GM19463 (cell line): Measurements from ENCODE around the gene CROCC.
A peak's percentile ranks its signal among the peaks of the same experiment; 100 is the strongest.
"Not testable (repeated sequence)": the region's sequence is repeated elsewhere in the genome, so short reads cannot be mapped to it uniquely, and the experiment has no call there.

ENCODE experiments used
- ATAC-seq: cut with Tn5 transposase; IDR thresholded peaks from one replicate; pipeline ENCODE4 v1.9.1; 2021; ENCODE audit warnings: mild to moderate bottlenecking, moderate library complexity; ENCODE audit not compliant: unreplicated experiment

CROCC gene

GRCh38 chr1:16896316-16897055 lies 25.2 kb upstream of the CROCC start:
- not testable (repeated sequence) for ATAC-seq

GRCh38 chr1:16897653-16898052 lies 24.1 kb upstream of the CROCC start:
- ATAC-seq, result not testable (repeated sequence)

- not testable (repeated sequence) for ATAC-seq
Observed at GRCh38 chr1:16898298-16898697, 23.4 kb upstream of the CROCC start.

- ATAC-seq, result not testable (repeated sequence)
Observed at GRCh38 chr1:16899020-16899419, 22.7 kb upstream of the CROCC start.

- no peak for ATAC-seq
Observed at GRCh38 chr1:16900751-16901150, 21.0 kb upstream of the CROCC start.

- ATAC-seq, result not testable (repeated sequence)
Observed at GRCh38 chr1:16901371-16901770, 20.4 kb upstream of the CROCC start.

GRCh38 chr1:16903054-16903453 lies 18.7 kb upstream of the CROCC start:
- no peak for ATAC-seq

GRCh38 chr1:16903458-16903796 lies 18.3 kb upstream of the CROCC start:
- no peak for ATAC-seq

- peak; percentile 90 for ATAC-seq
Observed at GRCh38 chr1:16904560-16905109, 17.1 kb upstream of the CROCC start.

GRCh38 chr1:16905110-16905867 lies 16.4 kb upstream of the CROCC start:
- ATAC-seq, result peak; percentile 73

GRCh38 chr1:16905868-16906702 lies 15.6 kb upstream of the CROCC start:
- no peak for ATAC-seq

GRCh38 chr1:16906873-16907272 lies 14.9 kb upstream of the CROCC start:
- ATAC-seq, result no peak

GRCh38 chr1:16907870-16908758 lies 13.6 kb upstream of the CROCC start:
- ATAC-seq, result no peak

GRCh38 chr1:16911851-16912721 lies 9.6 kb upstream of the CROCC start:
- ATAC-seq, result not testable (repeated sequence)

GRCh38 chr1:16912742-16913141 lies 9.0 kb upstream of the CROCC start:
- ATAC-seq, result not testable (repeated sequence)

- no peak for ATAC-seq
Observed at GRCh38 chr1:16913181-16913832, 8.4 kb upstream of the CROCC start.

- ATAC-seq, result peak; percentile 95
Observed at GRCh38 chr1:16913833-16914662, 7.7 kb upstream of the CROCC start.
